ENCODE measurements around the gene GLT8D1.

Gene GLT8D1

DNA sequence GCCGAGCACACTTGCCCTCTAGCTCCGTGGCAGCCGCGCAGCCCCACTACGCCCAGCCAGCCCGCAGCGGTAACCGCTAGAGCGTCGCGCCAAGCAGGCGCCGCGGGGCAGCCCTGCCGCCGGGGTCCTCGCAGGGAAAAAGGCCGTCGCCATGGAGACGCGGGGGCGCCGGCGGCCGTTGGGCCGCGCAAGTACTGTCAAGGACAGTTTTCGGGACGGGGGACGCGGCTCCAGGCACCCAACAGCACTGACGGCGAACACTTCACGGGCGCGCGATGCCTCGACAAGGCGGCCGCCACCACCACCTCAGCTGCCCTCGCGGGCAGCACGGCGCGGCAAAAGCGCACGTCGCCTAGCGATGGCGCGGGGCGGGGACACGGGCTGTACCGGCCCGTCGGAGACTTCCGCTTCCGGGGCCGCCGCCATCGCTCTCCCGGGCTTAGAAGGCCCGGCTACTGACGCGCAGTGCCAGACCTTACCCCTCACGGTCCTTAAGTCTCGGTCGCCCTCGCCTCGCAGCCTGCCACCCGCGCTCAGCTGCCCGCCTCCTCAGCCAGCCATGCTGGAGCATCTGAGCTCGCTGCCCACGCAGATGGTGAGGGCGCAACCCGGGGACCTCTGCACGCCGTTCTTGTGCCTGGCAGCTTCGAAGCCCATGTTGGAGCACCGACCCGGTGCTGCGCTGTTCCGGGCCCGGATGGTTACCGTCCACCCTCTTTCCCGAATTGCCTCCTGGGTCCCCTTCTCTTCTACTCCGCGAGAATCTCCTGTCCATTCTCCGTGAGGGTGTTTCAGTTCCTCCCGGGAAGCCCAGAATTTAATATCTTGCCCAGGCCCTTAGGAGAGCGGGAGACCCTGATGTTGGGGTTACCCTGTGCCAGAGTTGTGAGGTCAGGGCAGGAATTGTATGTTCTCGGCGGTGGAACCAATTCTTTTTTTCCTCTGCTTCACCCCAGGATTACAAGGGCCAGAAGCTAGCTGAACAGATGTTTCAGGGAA is at the start of gene GLT8D1, which contains the start of gene SPCS1 (continued):
- TF ChIP-seq REST (tag by site-specific recombination; IDR thresholded peaks at IDR 0.05) (0 out of 2 replicates have a peak, but pooled peaks have one; percentile 24), ZNF677 (tag by site-specific recombination; IDR thresholded peaks at IDR 0.05) (no peak), ZNF791 (tag by site-specific recombination; IDR thresholded peaks at IDR 0.05) (no peak), GLIS1 (tag by site-specific recombination; IDR thresholded peaks at IDR 0.05) (no peak), ZSCAN30 (tag by site-specific recombination; IDR thresholded peaks at IDR 0.05) (peak; percentile 58; the same call in 1 of the 2 replicates), CTCF (tag by site-specific recombination; IDR thresholded peaks at IDR 0.05) (no peak), ZNF324 (tag by site-specific recombination; IDR thresholded peaks at IDR 0.05) (no peak), ZNF510 (tag by site-specific recombination; IDR thresholded peaks at IDR 0.05; ENCODE audit: insufficient replicate concordance) (no peak), ZNF184 (tag by site-specific recombination; IDR thresholded peaks at IDR 0.05) (no peak), ZNF544 (tag by site-specific recombination; IDR thresholded peaks at IDR 0.05) (no peak), AEBP2 (tag by site-specific recombination; IDR thresholded peaks at IDR 0.05; ENCODE audit: borderline replicate concordance) (no peak), REPIN1 (tag by site-specific recombination; IDR thresholded peaks at IDR 0.05; ENCODE audit: low read depth) (no peak)
- TF ChIP-seq, protein P1, sequence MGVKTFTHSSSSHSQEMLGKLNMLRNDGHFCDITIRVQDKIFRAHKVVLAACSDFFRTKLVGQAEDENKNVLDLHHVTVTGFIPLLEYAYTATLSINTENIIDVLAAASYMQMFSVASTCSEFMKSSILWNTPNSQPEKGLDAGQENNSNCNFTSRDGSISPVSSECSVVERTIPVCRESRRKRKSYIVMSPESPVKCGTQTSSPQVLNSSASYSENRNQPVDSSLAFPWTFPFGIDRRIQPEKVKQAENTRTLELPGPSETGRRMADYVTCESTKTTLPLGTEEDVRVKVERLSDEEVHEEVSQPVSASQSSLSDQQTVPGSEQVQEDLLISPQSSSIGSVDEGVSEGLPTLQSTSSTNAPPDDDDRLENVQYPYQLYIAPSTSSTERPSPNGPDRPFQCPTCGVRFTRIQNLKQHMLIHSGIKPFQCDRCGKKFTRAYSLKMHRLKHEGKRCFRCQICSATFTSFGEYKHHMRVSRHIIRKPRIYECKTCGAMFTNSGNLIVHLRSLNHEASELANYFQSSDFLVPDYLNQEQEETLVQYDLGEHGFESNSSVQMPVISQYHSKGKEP (tag by site-specific recombination; IDR thresholded peaks at IDR 0.05): no peak
- TF ChIP-seq, protein P2, sequence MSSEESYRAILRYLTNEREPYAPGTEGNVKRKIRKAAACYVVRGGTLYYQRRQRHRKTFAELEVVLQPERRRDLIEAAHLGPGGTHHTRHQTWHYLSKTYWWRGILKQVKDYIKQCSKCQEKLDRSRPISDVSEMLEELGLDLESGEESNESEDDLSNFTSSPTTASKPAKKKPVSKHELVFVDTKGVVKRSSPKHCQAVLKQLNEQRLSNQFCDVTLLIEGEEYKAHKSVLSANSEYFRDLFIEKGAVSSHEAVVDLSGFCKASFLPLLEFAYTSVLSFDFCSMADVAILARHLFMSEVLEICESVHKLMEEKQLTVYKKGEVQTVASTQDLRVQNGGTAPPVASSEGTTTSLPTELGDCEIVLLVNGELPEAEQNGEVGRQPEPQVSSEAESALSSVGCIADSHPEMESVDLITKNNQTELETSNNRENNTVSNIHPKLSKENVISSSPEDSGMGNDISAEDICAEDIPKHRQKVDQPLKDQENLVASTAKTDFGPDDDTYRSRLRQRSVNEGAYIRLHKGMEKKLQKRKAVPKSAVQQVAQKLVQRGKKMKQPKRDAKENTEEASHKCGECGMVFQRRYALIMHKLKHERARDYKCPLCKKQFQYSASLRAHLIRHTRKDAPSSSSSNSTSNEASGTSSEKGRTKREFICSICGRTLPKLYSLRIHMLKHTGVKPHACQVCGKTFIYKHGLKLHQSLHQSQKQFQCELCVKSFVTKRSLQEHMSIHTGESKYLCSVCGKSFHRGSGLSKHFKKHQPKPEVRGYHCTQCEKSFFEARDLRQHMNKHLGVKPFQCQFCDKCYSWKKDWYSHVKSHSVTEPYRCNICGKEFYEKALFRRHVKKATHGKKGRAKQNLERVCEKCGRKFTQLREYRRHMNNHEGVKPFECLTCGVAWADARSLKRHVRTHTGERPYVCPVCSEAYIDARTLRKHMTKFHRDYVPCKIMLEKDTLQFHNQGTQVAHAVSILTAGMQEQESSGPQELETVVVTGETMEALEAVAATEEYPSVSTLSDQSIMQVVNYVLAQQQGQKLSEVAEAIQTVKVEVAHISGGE (tag by site-specific recombination; conservative IDR thresholded peaks at IDR 0.05; ENCODE audit: low read depth): peak; percentile 97
- TF ChIP-seq, protein P3, sequence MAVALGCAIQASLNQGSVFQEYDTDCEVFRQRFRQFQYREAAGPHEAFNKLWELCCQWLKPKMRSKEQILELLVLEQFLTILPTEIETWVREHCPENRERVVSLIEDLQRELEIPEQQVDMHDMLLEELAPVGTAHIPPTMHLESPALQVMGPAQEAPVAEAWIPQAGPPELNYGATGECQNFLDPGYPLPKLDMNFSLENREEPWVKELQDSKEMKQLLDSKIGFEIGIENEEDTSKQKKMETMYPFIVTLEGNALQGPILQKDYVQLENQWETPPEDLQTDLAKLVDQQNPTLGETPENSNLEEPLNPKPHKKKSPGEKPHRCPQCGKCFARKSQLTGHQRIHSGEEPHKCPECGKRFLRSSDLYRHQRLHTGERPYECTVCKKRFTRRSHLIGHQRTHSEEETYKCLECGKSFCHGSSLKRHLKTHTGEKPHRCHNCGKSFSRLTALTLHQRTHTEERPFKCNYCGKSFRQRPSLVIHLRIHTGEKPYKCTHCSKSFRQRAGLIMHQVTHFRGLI (tag by site-specific recombination; IDR thresholded peaks at IDR 0.05): no peak
- TF ChIP-seq, protein P4, sequence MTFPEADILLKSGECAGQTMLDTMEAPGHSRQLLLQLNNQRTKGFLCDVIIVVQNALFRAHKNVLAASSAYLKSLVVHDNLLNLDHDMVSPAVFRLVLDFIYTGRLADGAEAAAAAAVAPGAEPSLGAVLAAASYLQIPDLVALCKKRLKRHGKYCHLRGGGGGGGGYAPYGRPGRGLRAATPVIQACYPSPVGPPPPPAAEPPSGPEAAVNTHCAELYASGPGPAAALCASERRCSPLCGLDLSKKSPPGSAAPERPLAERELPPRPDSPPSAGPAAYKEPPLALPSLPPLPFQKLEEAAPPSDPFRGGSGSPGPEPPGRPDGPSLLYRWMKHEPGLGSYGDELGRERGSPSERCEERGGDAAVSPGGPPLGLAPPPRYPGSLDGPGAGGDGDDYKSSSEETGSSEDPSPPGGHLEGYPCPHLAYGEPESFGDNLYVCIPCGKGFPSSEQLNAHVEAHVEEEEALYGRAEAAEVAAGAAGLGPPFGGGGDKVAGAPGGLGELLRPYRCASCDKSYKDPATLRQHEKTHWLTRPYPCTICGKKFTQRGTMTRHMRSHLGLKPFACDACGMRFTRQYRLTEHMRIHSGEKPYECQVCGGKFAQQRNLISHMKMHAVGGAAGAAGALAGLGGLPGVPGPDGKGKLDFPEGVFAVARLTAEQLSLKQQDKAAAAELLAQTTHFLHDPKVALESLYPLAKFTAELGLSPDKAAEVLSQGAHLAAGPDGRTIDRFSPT (tag by site-specific recombination; IDR thresholded peaks at IDR 0.05): no peak
